SK-N-SH treated with all-trans-retinoic acid at 6 μM for 48 hours (cell line): ENCODE data around the gene N4BP3.

Experiments used
- ATAC-seq: fragments of 200-7000 bp; cut with Tn5 transposase; 3 replicates; pipeline ENCODE4 v1.9.1; 2020; ENCODE audit warnings: mild to moderate bottlenecking, moderate library complexity
- ARNTL ChIP-seq: fragments of 450-650 bp; formaldehyde crosslinking; IDR thresholded peaks from 2 replicates; pipeline ENCODE4 v1.5.0; 2020; ENCODE audit warnings: low read depth, mild to moderate bottlenecking, moderate library complexity, borderline replicate concordance
- BACH2 ChIP-seq: fragments of 250-450 bp; sonication (Bioruptor Pico); IDR thresholded peaks from 2 replicates; pipeline ENCODE4 v1.9.0; 2021; ENCODE audit warnings: mild to moderate bottlenecking, borderline replicate concordance
- CSDC2 ChIP-seq: fragments of 250-450 bp; sonication (Bioruptor Pico); IDR thresholded peaks from 2 replicates; pipeline ENCODE4 v1.5.0; 2020; ENCODE audit warnings: mild to moderate bottlenecking, moderate library complexity
- CSRNP3 ChIP-seq: fragments of 250-450 bp; sonication (Bioruptor Pico); IDR thresholded peaks from 2 replicates; pipeline ENCODE4 v1.5.1; 2021; ENCODE audit warnings: mild to moderate bottlenecking, moderate library complexity
- ESRRG ChIP-seq: fragments of 250-450 bp; sonication (Bioruptor Pico); IDR thresholded peaks from 2 replicates; pipeline ENCODE4 v1.6.1; 2021; ENCODE audit warnings: mild to moderate bottlenecking
- GLIS3 ChIP-seq: fragments of 250-450 bp; sonication (Bioruptor Pico); IDR thresholded peaks from 2 replicates; pipeline ENCODE4 v1.5.0; 2020; ENCODE audit warnings: mild to moderate bottlenecking, moderate library complexity
- ISL1 ChIP-seq: fragments of 250-450 bp; sonication (Bioruptor Pico); IDR thresholded peaks from 2 replicates; pipeline ENCODE4 v2.1.2; 2022; ENCODE audit warnings: mild to moderate bottlenecking, moderate library complexity
- OSR1 ChIP-seq: fragments of 250-450 bp; sonication (Bioruptor Pico); IDR thresholded peaks from 2 replicates; pipeline ENCODE4 v1.8.0; 2022; ENCODE audit warnings: moderate library complexity, mild to moderate bottlenecking, inconsistent platforms
- POU6F1 ChIP-seq: fragments of 250-450 bp; sonication (Bioruptor Pico); IDR thresholded peaks from 2 replicates; pipeline ENCODE4 v1.8.0; 2021; ENCODE audit warnings: low read depth, mild to moderate bottlenecking, moderate library complexity, borderline replicate concordance
- PPARA ChIP-seq: fragments of 250-450 bp; sonication (Bioruptor Pico); IDR thresholded peaks from 2 replicates; pipeline ENCODE4 v1.5.0; 2020; ENCODE audit warnings: mild to moderate bottlenecking, borderline replicate concordance
- RARB ChIP-seq: fragments of 250-450 bp; sonication (Bioruptor Pico); IDR thresholded peaks from 2 replicates; pipeline ENCODE4 v1.8.0; 2021; ENCODE audit warnings: mild to moderate bottlenecking, moderate library complexity
- SNAI2 ChIP-seq: fragments of 250-450 bp; sonication (Bioruptor Pico); IDR thresholded peaks from 2 replicates; pipeline ENCODE4 v1.5.0; 2020; ENCODE audit warnings: mild to moderate bottlenecking, moderate library complexity
- TCF4 ChIP-seq: fragments of 250-450 bp; sonication (Bioruptor Pico); IDR thresholded peaks from 2 replicates; pipeline ENCODE4 v1.8.0; 2021; ENCODE audit warnings: mild to moderate bottlenecking, moderate library complexity, borderline replicate concordance
- TOX ChIP-seq: fragments of 250-450 bp; sonication (Bioruptor Pico); IDR thresholded peaks from 2 replicates; pipeline ENCODE4 v1.8.0; 2021; ENCODE audit warnings: mild to moderate bottlenecking, moderate library complexity, borderline replicate concordance
- TSHZ2 ChIP-seq: fragments of 250-450 bp; sonication (Bioruptor Pico); IDR thresholded peaks from 2 replicates; pipeline ENCODE4 v1.5.0; 2020; ENCODE audit warnings: mild to moderate bottlenecking, moderate library complexity
- ZFP3 ChIP-seq: fragments of 250-450 bp; sonication (Bioruptor Pico); IDR thresholded peaks from 2 replicates; pipeline ENCODE4 v1.5.0; 2020; ENCODE audit warnings: mild to moderate bottlenecking, moderate library complexity
- ZFP30 ChIP-seq: fragments of 450-650 bp; formaldehyde crosslinking; IDR thresholded peaks from 2 replicates; pipeline ENCODE4 v1.5.0; 2022; ENCODE audit warnings: mild to moderate bottlenecking, moderate library complexity
- ZNF565 ChIP-seq: fragments of 450-650 bp; formaldehyde crosslinking; conservative IDR thresholded peaks from 2 replicates; pipeline ENCODE4 v1.5.0; 2020; ENCODE audit warnings: low read depth, mild to moderate bottlenecking, moderate library complexity
- ZNF70 ChIP-seq: fragments of 450-650 bp; formaldehyde crosslinking; IDR thresholded peaks from 2 replicates; pipeline ENCODE4 v1.5.0; 2020; ENCODE audit warnings: mild to moderate bottlenecking, moderate library complexity
- ZNF8 ChIP-seq: fragments of 450-650 bp; formaldehyde crosslinking; IDR thresholded peaks from 2 replicates; pipeline ENCODE4 v1.5.0; 2020; ENCODE audit warnings: mild to moderate bottlenecking, moderate library complexity

The N4BP3 gene

GRCh38 chr5:178120607-178121357, 7.5 kb downstream of the N4BP3 start (continued):
- TF ChIP-seq ZFP3: no peak
- TF ChIP-seq CSRNP3: no peak
- no peak; the same call in 1 of the 2 replicates for TF ChIP-seq TCF4 (CRISPR knock-in tag)
- no peak for TF ChIP-seq ZNF8 (CRISPR knock-in tag)

GRCh38 chr5:178121391-178122276, 8.3 kb downstream of the N4BP3 start:
- TF ChIP-seq SNAI2 (CRISPR knock-in tag) (no peak), ARNTL (no peak), TOX (CRISPR knock-in tag) (no peak), PPARA (CRISPR knock-in tag) (no peak), CSRNP3 (no peak), POU6F1 (CRISPR knock-in tag) (no peak)
- ATAC-seq: no peak

- no peak for TF ChIP-seq TCF4 (CRISPR knock-in tag)
- TF ChIP-seq ZNF8 (CRISPR knock-in tag): no peak
- TF ChIP-seq ZNF565 (CRISPR knock-in tag): no peak
- no peak for TF ChIP-seq PPARA (CRISPR knock-in tag)
- no peak for TF ChIP-seq ZNF70 (CRISPR knock-in tag)
- TF ChIP-seq GLIS3 (CRISPR knock-in tag): no peak
- no peak for TF ChIP-seq CSRNP3
- no peak for TF ChIP-seq ESRRG
- no peak for TF ChIP-seq POU6F1 (CRISPR knock-in tag)
- no peak for TF ChIP-seq BACH2 (CRISPR knock-in tag)
- no peak for TF ChIP-seq TSHZ2 (CRISPR knock-in tag)
- TF ChIP-seq RARB (CRISPR knock-in tag): no peak
- no peak for TF ChIP-seq CSDC2 (CRISPR knock-in tag)
- TF ChIP-seq OSR1: no peak
- no peak for TF ChIP-seq TOX (CRISPR knock-in tag)
- TF ChIP-seq ISL1 (CRISPR knock-in tag): no peak
- TF ChIP-seq ZFP30 (CRISPR knock-in tag): no peak
- ATAC-seq: no peak
Measured at GRCh38 chr5:178122346-178122745, 9.0 kb downstream of the N4BP3 start.
